Lower leg skin (tissue), 4 donors: Measurements from ENCODE around the gene NRXN3. TPM values are rescaled to one million over a fixed set of nuclear protein-coding genes. Genes with fewer than 3 reads are reported as not detected.

ENCODE experiments used
- DNase-seq, 2 donors: peaks; one replicate each; pipeline ENCODE4 v3.0.0-alpha.2; 2019; ENCODE audit warnings: low spot score in 2 of 2
- H3K4me3 ChIP-seq: fragments of 200-600 bp; sonication (generic); 2 replicates; pipeline ENCODE4 v1.5.1; 2017; ENCODE audit warnings: mild to moderate bottlenecking, low read depth; ENCODE audit not compliant: poor library complexity, severe bottlenecking
- POLR2A ChIP-seq, 2 donors: fragments of 450-650 bp; IDR thresholded peaks; one replicate each; pipeline ENCODE4 v1.6.1; 2016 to 2017; ENCODE audit warnings: antibody characterized with exemption in 2 of 2, mild to moderate bottlenecking in 1 of 2, moderate library complexity in 1 of 2
- WGBS, 2 donors: methylation state at CpG; one replicate each; pipeline ENCODE4 v1.1.5; 2018; 5-methylcytosine and 5-hydroxymethylcytosine counted together
- intact Hi-C: fragments of 100-400 bp; cut with DNase I; formaldehyde crosslinking; loops from one replicate; pipeline ENCODE4 v1.15.0; 2023; ENCODE audit warnings: low total_unique reads
- total RNA-seq, 4 donors: library from RNA; depleted of rRNA; stranded (reverse); fragments of >200 nt; gene quantifications; one replicate each; pipeline ENCODE4 v1.1.0, GENCODE V29; 2016
- TF ChIP-seq, protein P1 (sequence below), 3 donors: fragments of 450-650 bp; IDR thresholded peaks; one replicate each; pipeline ENCODE4 v1.5.1; 2016; ENCODE audit warnings: antibody characterized with exemption in 3 of 3, mild to moderate bottlenecking in 3 of 3, moderate library complexity in 2 of 3

The NRXN3 gene
- total RNA-seq, 4 donors from 2014 or later, result 0.61 to 2.4 (median 1.7) TPM

DNA sequence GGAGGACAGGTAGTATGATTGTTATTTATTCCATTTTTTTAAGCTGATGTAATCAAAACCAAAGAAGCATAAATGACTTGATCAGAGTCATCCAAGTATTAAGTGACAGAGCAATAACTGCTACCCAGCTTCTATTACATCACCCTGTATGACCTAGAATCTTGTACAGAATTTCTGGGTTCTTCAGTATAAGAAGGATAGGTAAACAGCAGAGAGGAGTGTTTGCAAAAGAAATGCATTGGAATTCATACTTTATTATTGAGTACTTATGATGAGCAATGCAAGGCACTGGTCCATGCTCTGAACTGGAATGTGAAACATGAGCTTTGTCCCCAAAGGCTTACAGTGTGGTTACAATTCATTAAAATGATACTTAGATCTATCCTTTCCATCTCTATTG, 1124.3 kb downstream of the NRXN3 start:
- no peak overlapping the region for H3K4me3 ChIP-seq
- intact Hi-C loops, result no loop called here
- DNase-seq, result no peak
- TF ChIP-seq, protein P1, sequence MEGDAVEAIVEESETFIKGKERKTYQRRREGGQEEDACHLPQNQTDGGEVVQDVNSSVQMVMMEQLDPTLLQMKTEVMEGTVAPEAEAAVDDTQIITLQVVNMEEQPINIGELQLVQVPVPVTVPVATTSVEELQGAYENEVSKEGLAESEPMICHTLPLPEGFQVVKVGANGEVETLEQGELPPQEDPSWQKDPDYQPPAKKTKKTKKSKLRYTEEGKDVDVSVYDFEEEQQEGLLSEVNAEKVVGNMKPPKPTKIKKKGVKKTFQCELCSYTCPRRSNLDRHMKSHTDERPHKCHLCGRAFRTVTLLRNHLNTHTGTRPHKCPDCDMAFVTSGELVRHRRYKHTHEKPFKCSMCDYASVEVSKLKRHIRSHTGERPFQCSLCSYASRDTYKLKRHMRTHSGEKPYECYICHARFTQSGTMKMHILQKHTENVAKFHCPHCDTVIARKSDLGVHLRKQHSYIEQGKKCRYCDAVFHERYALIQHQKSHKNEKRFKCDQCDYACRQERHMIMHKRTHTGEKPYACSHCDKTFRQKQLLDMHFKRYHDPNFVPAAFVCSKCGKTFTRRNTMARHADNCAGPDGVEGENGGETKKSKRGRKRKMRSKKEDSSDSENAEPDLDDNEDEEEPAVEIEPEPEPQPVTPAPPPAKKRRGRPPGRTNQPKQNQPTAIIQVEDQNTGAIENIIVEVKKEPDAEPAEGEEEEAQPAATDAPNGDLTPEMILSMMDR (IDR thresholded peaks at IDR 0.05), result no peak
- TF ChIP-seq POLR2A (IDR thresholded peaks at IDR 0.05), result no peak

- DNase-seq, result no peak
- intact Hi-C loops, result no loop called here
- TF ChIP-seq POLR2A (IDR thresholded peaks at IDR 0.05), result no peak
- TF ChIP-seq, protein P1 (IDR thresholded peaks at IDR 0.05), result no peak
Measured at GRCh38 chr14:79295385-79295784, 1125.2 kb downstream of the NRXN3 start.

GRCh38 chr14:79298373-79298772, 1128.2 kb downstream of the NRXN3 start:
- WGBS, 2 donors, result 71 to 74% methylated on average over 4 of the region's 4 CpGs
- no peak for DNase-seq
- TF ChIP-seq, protein P1 (IDR thresholded peaks at IDR 0.05), result no peak
- TF ChIP-seq POLR2A (IDR thresholded peaks at IDR 0.05), result no peak
- intact Hi-C loops, result no loop called here
- H3K4me3 ChIP-seq, result no peak overlapping the region

More at GRCh38 chr14:79295385-79295784, 1125.2 kb downstream of the NRXN3 start:
- H3K4me3 ChIP-seq, result no peak overlapping the region

DNA sequence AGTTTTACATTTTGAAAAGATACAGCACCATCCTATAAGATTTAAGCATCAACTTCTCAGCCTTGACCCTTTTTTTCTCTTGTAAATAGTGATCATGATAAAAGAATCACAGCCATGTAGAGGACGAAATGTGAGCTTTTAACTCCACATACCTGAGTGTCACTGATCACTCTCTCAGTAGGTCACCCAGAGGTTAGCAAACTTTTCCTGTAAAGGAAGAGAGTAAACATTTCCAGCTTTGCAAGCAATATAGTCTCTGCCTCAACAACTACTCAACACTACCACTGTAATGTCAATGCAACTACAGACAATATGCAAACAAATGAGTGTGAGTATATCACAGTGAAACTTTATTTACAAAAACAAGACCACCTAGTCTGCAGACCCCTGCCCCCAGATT, 1129.0 kb downstream of the NRXN3 start:
- intact Hi-C loops, result no loop called here
- no peak for TF ChIP-seq POLR2A (IDR thresholded peaks at IDR 0.05)
- TF ChIP-seq, protein P1 (IDR thresholded peaks at IDR 0.05), result no peak
- 68 to 78% methylated on average over 1 of the region's 1 CpG for WGBS, 2 donors
- H3K4me3 ChIP-seq, result no peak overlapping the region
- DNase-seq, result no peak

GRCh38 chr14:79304279-79304678, 1134.1 kb downstream of the NRXN3 start:
- no peak for DNase-seq
- no peak for TF ChIP-seq POLR2A (IDR thresholded peaks at IDR 0.05)
- TF ChIP-seq, protein P1 (IDR thresholded peaks at IDR 0.05), result no peak
- H3K4me3 ChIP-seq, result no peak overlapping the region
- intact Hi-C loops, result no loop called here

DNA sequence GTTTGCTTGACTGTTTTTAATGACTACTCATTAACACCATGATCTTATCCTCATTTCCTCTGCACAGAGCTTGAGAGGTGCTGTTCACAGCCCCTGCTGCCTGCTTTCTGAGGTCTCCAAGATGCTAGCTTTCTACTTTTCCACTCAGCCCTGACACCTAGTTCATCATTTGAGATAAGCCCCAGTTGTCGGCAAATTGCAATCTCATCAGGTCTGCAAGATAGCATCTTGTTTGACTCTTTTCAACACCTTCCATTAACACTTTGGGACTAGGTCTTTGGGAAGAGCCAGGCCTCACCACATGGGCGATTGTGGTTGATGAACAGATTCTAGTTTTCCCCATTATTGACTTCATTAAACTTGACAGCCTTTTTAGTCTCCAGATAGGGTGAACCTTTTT, 1136.4 kb downstream of the NRXN3 start:
- intact Hi-C loops, result no loop called here
- DNase-seq, result no peak
- TF ChIP-seq, protein P1 (IDR thresholded peaks at IDR 0.05), result no peak
- no peak for TF ChIP-seq POLR2A (IDR thresholded peaks at IDR 0.05)
- 53 to 54% methylated on average over 2 of the region's 2 CpGs for WGBS, 2 donors
- no peak overlapping the region for H3K4me3 ChIP-seq
